GM18870 (cell line): ENCODE measurements around the gene ADORA1.

ENCODE experiments used
- ATAC-seq: cut with Tn5 transposase; IDR thresholded peaks from one replicate; pipeline ENCODE4 v1.9.1; 2021; ENCODE audit warnings: moderate library complexity; ENCODE audit not compliant: unreplicated experiment

ADORA1 gene

GRCh38 chr1:203172184-203173010 is 44.9 kb downstream of the ADORA1 start:
- ATAC-seq = no peak

- no peak for ATAC-seq
These were observed 45.6 kb downstream of the ADORA1 start for GRCh38 chr1:203173011-203173555.

GRCh38 chr1:203173566-203173965 is 46.0 kb downstream of the ADORA1 start:
- peak; percentile 71 for ATAC-seq

- no peak for ATAC-seq
These were observed 46.9 kb downstream of the ADORA1 start for GRCh38 chr1:203174324-203174985.

- ATAC-seq = no peak
These were observed 47.8 kb downstream of the ADORA1 start, which contains the start of gene MYBPH for GRCh38 chr1:203175237-203175826. TSS of gene MYBPH (minus strand) at chr1:203175826. CDS start at chr1:203175755, 71 bp downstream.

GRCh38 chr1:203175827-203176241 is 48.3 kb downstream of the ADORA1 start:
- no peak for ATAC-seq

- no peak for ATAC-seq
These were observed 48.9 kb downstream of the ADORA1 start for GRCh38 chr1:203176273-203177035.

GRCh38 chr1:203177036-203177405 is 49.5 kb downstream of the ADORA1 start:
- ATAC-seq = no peak

GRCh38 chr1:203177470-203178039 is 50.0 kb downstream of the ADORA1 start:
- no peak for ATAC-seq

GRCh38 chr1:203178083-203178482 is 50.6 kb downstream of the ADORA1 start:
- ATAC-seq = no peak

GRCh38 chr1:203178821-203179666 is 51.5 kb downstream of the ADORA1 start:
- ATAC-seq = no peak

GRCh38 chr1:203179667-203180005 is 52.1 kb downstream of the ADORA1 start:
- ATAC-seq = no peak

GRCh38 chr1:203180611-203181330 is 53.2 kb downstream of the ADORA1 start:
- ATAC-seq = no peak

GRCh38 chr1:203181586-203182386 is 54.3 kb downstream of the ADORA1 start:
- no peak for ATAC-seq

- no peak for ATAC-seq
These were observed 54.9 kb downstream of the ADORA1 start for GRCh38 chr1:203182387-203182953.

- no peak for ATAC-seq
These were observed 56.3 kb downstream of the ADORA1 start for GRCh38 chr1:203183828-203184227.

- ATAC-seq = no peak
These were observed 56.9 kb downstream of the ADORA1 start for GRCh38 chr1:203184467-203184866.

GRCh38 chr1:203185061-203185461 is 57.5 kb downstream of the ADORA1 start:
- ATAC-seq = no peak
